BJ (cell line): ENCODE data around the gene CERS6. TPM values are rescaled to one million over a fixed set of nuclear protein-coding genes. Genes with fewer than 3 reads are reported as not detected.
"Not testable (repeated sequence)": the region's sequence is repeated elsewhere in the genome, so short reads cannot be mapped to it uniquely, and the experiment has no call there.

Experiments used
- CTCF ChIA-PET: fragments of 350-600 bp; formaldehyde crosslinking; extraction: SDS; loops from one replicate; lab custom pipeline; 2021; ENCODE audit warnings: antibody characterized with exemption, inconsistent platforms; lab: Yijun Ruan, JAX
- POLR2A ChIA-PET: fragments of 300-600 bp; sonication (Branson Sonifier 250); formaldehyde crosslinking; extraction: SDS; loops from one replicate; lab custom pipeline; 2021; ENCODE audit warnings: antibody characterized with exemption; lab: Charles Lee
- DNase-seq: peaks from one replicate; pipeline ENCODE4 v3.0.0-alpha.2; 2011; ENCODE audit warnings: low read depth
- H3K27me3 ChIP-seq: 2 replicates; pipeline ENCODE4 v1.6.0; 2011; ENCODE audit warnings: low read length; ENCODE audit not compliant: control insufficient read depth, insufficient read depth
- H3K36me3 ChIP-seq: 2 replicates; pipeline ENCODE4 v1.5.1; 2011; ENCODE audit warnings: low read length; ENCODE audit not compliant: control insufficient read depth, insufficient read depth
- H3K4me3 ChIP-seq: 2 replicates; pipeline ENCODE4 v1.5.1; 2011; ENCODE audit warnings: low read depth, mild to moderate bottlenecking, control low read depth, low read length
- polyA plus RNA-seq: library from polyadenylated mRNA; depleted of rRNA; stranded (reverse); fragments of >200 nt; gene quantifications from 2 replicates; pipeline ENCODE4 v1.2.3, GENCODE V29; 2011
- TF ChIP-seq, protein P1 (sequence below): IDR thresholded peaks from 2 replicates; pipeline ENCODE4 v1.5.1; 2011; ENCODE audit warnings: low read depth, mild to moderate bottlenecking, control low read depth, inconsistent platforms, low read length, moderate library complexity; ENCODE audit not compliant: insufficient read depth

Gene CERS6
- polyA plus RNA-seq, 1 experiment = 1.6 TPM

DNA sequence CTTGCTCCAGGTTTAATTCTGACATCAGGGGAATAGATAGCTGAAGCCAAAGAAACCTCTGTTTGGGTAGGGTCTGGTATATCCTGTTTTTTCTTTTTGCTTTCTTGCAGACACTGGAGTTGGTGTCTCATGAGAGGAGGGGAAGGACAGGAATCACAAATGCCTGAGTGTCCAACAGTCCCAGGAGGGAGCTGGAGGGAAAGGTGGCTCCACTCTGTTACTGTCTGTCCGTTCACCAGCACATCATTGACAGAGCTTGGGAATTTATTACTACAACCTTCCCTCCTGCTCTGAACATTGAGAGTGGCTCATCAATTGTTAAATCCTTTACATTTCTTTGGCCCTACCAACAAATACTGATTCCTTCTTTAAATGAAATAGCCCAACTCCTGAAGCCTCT is 194.1 kb downstream of the CERS6 start:
- TF ChIP-seq, protein P1, sequence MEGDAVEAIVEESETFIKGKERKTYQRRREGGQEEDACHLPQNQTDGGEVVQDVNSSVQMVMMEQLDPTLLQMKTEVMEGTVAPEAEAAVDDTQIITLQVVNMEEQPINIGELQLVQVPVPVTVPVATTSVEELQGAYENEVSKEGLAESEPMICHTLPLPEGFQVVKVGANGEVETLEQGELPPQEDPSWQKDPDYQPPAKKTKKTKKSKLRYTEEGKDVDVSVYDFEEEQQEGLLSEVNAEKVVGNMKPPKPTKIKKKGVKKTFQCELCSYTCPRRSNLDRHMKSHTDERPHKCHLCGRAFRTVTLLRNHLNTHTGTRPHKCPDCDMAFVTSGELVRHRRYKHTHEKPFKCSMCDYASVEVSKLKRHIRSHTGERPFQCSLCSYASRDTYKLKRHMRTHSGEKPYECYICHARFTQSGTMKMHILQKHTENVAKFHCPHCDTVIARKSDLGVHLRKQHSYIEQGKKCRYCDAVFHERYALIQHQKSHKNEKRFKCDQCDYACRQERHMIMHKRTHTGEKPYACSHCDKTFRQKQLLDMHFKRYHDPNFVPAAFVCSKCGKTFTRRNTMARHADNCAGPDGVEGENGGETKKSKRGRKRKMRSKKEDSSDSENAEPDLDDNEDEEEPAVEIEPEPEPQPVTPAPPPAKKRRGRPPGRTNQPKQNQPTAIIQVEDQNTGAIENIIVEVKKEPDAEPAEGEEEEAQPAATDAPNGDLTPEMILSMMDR = no peak
- no peaks in the 10 kb centered on the region for H3K27me3 ChIP-seq
- no peak overlapping the region for H3K4me3 ChIP-seq
- no peaks in the 10 kb centered on the region for H3K36me3 ChIP-seq
- no peak for DNase-seq
- CTCF ChIA-PET = interaction anchor here (0.7 to 0.9 kb wide), 2 partner anchors 10 to 167 kb away, joined by 3 read pairs; no protein-coding TSS in a partner anchor
- POLR2A ChIA-PET = interaction anchor here (0.5 kb wide), 1 partner anchor 44 kb away, joined by 4 read pairs; no protein-coding TSS in a partner anchor

DNA sequence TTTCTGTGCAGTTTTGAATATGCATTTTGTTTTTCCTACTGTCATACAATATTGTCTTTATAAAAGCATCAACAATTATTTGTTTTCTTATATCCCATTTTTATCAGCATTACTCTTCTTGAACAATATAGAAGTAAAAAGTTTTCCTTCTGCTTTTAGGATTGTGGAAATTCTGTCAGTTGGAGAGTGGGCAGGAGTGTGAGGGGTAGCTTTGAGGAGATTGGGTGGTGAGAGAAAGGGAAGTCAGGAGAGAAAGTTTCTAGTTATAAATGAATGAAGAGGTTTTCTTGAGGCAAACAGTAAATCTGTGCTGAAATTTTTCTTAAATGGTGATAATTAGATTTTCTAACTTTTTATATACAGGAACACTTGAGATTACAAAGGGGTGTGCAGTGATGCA is 194.7 kb downstream of the CERS6 start:
- POLR2A ChIA-PET = no interaction called here
- Histone ChIP-seq H3K27me3 (no peaks in the 10 kb centered on the region), H3K36me3 (no peaks in the 10 kb centered on the region), H3K4me3 (no peak overlapping the region)
- TF ChIP-seq, protein P1 = no peak
- DNase-seq = no peak
- CTCF ChIA-PET = no interaction called here

DNA sequence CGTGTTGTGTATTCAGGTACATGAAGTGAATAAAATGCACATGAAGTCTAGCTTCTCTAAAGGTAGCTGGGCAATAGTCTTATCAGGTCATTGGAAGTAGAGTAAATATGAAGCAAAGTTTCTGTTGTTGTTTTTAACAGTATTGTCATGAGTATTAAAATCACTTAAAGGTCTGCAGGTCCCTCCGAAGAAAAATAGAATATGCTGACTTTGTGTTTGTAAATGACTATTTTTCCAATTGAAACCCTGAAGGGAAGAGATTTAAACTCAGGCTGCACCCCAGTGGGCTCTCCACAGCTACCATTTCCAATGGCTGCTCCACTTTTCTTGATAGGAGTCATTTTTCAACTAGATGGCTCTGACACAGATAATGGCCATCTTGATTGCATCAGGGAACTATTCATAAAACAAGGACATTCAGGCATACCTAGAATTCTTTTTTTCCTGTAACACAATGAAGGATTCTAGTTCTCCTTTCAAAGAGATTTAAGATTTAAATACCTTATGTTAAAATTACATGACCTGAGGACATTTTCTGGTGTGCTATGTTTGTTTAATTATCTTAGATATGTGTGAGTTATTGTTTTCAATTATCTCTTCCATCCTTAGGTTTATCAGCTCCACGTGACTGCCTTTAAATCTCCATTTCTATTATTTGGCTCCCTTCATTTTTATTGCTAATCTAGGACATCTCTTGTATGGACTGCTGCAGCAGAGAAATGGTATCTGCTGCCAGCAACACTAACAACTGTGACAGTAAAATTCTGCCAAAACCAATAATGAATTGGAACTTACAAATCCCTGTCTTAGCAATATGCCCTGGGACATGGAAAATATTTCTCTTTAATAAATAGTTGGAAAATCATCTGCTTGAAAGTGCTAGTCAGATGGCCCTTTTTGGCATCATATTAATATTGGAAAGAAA is 197.2 kb downstream of the CERS6 start:
- no peaks in the 10 kb centered on the region for H3K27me3 ChIP-seq
- DNase-seq = no peak
- ChIA-PET CTCF (interaction anchor here (1.1 to 1.6 kb wide), 2 partner anchors 10 to 44 kb away, joined by 3 to 4 read pairs; no protein-coding TSS in a partner anchor), POLR2A (no interaction called here)
- TF ChIP-seq, protein P1 = no peak
- H3K36me3 ChIP-seq = no peaks in the 10 kb centered on the region
- H3K4me3 ChIP-seq = no peak overlapping the region

- POLR2A ChIA-PET = no interaction called here
- TF ChIP-seq, protein P1 = no peak
- DNase-seq = no peak
- no peaks in the 10 kb centered on the region for H3K27me3 ChIP-seq
- no peak overlapping the region for H3K4me3 ChIP-seq
- CTCF ChIA-PET = interaction anchor here (1.1 to 1.6 kb wide), 2 partner anchors 8 to 43 kb away, joined by 3 to 4 read pairs; no protein-coding TSS in a partner anchor
- H3K36me3 ChIP-seq = no peaks in the 10 kb centered on the region
These were observed 198.6 kb downstream of the CERS6 start for GRCh38 chr2:168654705-168655104.

DNA sequence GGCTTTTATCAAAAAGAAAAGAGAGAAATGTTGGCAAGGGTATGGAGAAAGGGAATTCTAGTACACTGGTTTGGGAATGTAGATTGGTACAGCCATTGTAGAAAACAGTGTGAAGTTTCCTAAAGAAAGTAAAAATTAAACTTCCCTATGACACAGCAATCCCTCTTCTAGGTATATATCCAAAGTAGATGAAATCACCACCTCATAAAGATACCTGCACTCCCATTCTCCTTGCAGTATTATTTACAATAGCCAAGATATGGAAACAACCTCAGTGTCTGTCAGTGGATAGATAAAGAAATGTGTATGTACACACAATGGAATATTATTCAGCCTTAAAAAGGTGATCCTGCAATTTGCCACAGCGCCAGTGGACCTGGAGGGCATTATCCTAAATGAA is 199.1 kb downstream of the CERS6 start:
- POLR2A ChIA-PET = no interaction called here
- Histone ChIP-seq H3K36me3 (no peaks in the 10 kb centered on the region), H3K27me3 (no peaks in the 10 kb centered on the region), H3K4me3 (no peak overlapping the region)
- CTCF ChIA-PET = no interaction called here
- TF ChIP-seq, protein P1 = no peak
- DNase-seq = no peak

GRCh38 chr2:168657378-168657777 is 201.3 kb downstream of the CERS6 start:
- H3K36me3 ChIP-seq, CTCF ChIA-PET, H3K4me3 ChIP-seq, DNase-seq, H3K27me3 ChIP-seq, POLR2A ChIA-PET: not testable (repeated sequence)
